Measurements from ENCODE around the gene OPTC.
"Not testable (repeated sequence)": the region's sequence is repeated elsewhere in the genome, so short reads cannot be mapped to it uniquely, and the experiment has no call there.

Gene OPTC

GRCh38 chr1:203493901-203494300, at the start of gene OPTC:
TSS of gene OPTC (plus strand) at chr1:203494153. CDS start at chr1:203496006, 1,853 bp downstream.
- no peak for DNase-seq (ENCODE audit: low read depth)

DNA sequence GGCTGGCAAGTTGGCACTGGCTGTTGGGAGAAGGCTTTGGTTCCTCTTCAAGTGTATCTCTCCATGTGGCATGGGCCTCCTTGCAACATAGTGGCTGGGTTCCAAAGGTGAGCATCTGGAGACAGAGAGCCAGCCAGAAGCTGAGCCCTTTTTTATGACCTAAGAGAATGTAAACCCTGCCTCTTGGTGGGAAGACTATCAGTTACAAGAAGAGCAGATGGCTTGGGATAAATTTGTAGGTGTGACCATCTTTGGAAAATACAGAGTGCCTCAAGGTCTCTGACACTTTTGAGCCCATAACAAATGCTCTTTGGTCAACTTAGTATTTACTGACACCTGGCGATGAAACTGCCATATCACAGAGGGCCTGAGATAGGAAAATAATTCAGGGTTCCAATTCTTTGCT, 49.8 kb upstream of the OPTC start:
- DNase-seq (ENCODE audit: low read depth), result no peak

- DNase-seq (ENCODE audit: low read depth), result no peak
These were observed 46.8 kb upstream of the OPTC start for GRCh38 chr1:203447151-203447550.

DNA sequence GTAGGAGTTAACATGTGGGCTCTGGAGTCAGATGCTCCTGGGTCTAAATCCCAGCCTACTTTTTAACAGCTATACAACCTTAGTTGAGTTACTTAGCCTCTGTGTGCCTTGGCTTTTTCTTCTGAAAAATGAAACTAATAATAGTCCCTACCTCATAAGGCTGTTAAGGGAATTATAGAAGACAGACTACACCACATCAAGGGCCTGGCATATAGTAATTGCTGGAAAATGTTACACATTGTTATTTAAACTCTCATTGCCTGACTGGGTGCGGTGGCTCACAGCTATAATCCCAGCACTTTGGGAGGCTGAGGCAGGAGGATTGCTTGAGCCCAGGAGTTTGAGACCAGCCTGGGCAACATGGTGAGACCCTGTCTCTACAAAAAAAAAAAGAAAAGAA, 46.4 kb upstream of the OPTC start:
- not testable (repeated sequence) for DNase-seq (ENCODE audit: low read depth)

DNA sequence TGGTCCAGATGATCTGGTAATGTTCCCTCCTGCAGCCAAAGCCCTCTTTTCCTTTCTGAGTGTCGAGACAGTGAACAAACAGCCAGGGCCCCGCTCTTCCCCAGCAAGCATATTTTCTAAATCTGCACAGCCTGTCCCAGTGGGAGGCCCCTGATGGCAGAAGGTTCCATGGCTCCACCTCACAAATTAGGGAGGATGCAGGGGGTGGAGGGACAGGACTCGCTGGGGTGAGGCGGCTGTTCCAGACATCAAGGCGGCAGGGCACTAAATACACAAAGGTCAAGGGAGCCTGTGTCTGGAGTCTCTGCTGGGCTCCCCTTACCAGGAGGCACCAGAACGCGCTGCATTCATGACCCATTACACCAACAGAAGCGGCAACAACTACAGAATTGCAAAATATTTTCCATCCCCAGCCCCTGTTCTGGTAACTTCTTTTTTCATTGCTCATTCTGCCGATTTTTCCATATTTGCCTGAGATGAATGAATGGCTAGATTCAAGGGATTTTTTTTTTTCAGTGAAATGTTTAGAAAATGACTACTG, 45.4 kb upstream of the OPTC start:
- no peak for DNase-seq (ENCODE audit: low read depth)

- DNase-seq (ENCODE audit: low read depth), result no peak
These were observed 44.0 kb upstream of the OPTC start for GRCh38 chr1:203450001-203450400.

GRCh38 chr1:203450479-203451149, 43.3 kb upstream of the OPTC start:
- no peak for DNase-seq (ENCODE audit: low read depth)

GRCh38 chr1:203451836-203452784, 41.8 kb upstream of the OPTC start:
- DNase-seq (ENCODE audit: low read depth), result no peak

GRCh38 chr1:203453016-203453415, 40.9 kb upstream of the OPTC start:
- no peak for DNase-seq (ENCODE audit: low read depth)

- DNase-seq (ENCODE audit: low read depth), result no peak
These were observed 40.3 kb upstream of the OPTC start for GRCh38 chr1:203453616-203454015.

DNA sequence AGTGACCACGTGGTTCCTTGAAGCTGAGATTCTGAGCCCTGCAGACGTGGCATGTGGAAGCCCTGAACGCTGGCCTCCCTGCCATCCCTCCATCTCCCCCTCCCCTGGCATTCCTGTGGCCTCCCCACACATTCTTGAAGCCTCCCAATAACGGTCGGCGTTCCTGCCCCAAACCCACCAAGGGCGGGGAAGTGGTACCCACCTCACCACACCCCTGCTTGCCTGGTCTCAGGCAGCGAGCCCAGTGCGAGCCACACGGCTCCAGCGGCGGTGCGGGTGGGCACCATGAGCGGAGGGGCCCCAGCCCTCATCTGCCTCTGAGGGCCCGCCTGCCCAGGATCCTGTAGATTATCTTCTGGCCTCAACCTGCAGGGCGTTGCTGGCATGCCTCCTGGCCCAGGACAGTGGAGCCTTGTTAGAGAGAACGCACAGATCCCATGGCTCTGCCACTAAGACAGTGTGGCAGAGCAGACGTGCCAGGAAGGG, 38.9 kb upstream of the OPTC start:
- no peak for DNase-seq (ENCODE audit: low read depth)

- no peak for DNase-seq (ENCODE audit: low read depth)
These were observed 38.2 kb upstream of the OPTC start for GRCh38 chr1:203455706-203456105.

GRCh38 chr1:203456577-203456976, 37.4 kb upstream of the OPTC start:
- DNase-seq (ENCODE audit: low read depth), result no peak

GRCh38 chr1:203458078-203458477, 35.9 kb upstream of the OPTC start:
- DNase-seq (ENCODE audit: low read depth), result no peak

GRCh38 chr1:203459671-203460201, 34.2 kb upstream of the OPTC start:
- no peak for DNase-seq (ENCODE audit: low read depth)

DNA sequence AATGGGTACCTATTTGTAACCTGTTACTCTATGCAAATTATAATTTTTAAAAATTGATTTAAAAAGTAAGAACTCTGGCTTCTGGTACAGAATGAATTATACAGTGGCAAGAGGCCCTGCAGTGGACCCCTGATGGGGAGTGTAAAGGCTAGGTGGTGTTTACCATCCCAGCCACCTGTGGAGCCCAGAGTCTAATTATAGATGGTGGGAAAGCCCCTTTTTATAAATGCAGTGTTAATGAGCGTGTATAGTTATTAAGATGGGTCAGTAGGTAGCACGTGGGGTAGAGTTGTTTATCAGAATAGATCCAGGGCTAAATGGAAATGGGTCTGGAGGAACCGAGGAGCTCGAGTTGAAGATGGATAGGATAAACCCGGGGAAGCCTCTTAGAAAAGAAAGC, 32.2 kb upstream of the OPTC start:
- no peak for DNase-seq (ENCODE audit: low read depth)

- no peak for DNase-seq (ENCODE audit: low read depth)
These were observed 31.8 kb upstream of the OPTC start for GRCh38 chr1:203462143-203462542.

DNA sequence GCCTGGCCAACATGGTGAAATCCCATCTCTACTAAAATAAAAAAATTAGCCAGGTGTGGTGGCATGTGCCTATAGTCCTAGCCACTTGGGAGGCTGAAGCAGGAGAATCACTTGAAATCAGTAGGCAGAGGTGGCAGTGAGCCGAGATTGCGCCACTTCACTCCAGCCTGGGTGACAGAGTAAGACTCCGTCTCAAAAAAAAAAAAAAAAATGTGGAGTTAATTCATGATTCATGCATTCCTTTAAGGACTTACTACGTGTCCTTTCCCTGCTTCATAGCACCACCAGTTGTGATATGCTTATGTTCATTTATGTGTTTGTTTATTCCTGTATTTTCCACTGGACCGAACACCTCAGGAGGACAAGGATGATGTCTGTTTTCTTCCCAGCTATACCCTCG, 31.1 kb upstream of the OPTC start:
- DNase-seq (ENCODE audit: low read depth), result no peak

DNA sequence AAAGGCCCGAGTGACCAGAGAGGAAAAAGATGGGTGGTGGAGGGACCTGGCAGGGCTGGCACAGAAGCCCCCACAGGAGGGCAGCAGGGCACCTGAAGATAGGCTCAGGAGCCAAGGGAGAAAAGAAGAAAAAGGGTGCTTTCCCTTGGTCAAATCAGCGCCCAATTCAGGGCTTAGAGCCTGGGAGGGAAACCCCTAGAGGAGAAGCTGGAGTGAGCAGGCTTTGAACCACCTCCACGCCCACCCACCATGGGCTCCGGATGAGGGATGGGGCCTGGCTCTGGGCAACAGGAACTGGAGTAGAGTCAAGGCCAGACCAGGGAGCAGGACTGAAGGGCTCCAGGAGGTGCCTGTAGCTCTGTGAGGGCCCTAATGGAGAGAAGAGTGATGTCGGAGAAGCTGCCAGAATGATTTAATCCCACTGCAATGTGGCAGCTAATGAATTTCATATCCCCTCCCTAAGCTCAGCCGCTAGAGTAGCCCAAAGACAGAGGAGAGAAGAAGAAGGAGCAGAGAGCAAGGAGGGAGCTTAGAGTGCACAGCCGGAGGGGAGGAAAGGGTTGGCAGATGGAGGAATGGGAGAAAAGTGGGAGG, 30.4 kb upstream of the OPTC start:
- DNase-seq (ENCODE audit: low read depth), result no peak

GRCh38 chr1:203464226-203464625, 29.7 kb upstream of the OPTC start:
- no peak for DNase-seq (ENCODE audit: low read depth)

GRCh38 chr1:203464743-203465142, 29.2 kb upstream of the OPTC start:
- no peak for DNase-seq (ENCODE audit: low read depth)

GRCh38 chr1:203465146-203465798, 28.7 kb upstream of the OPTC start:
- no peak for DNase-seq (ENCODE audit: low read depth)
